DOHH2 (cell line): ENCODE measurements around the gene TNFAIP3.

Source experiments
- EZH2phosphoT487 ChIP-seq: fragments of 200-600 bp; sonication (generic); IDR thresholded peaks from 2 replicates; pipeline ENCODE4 v1.6.1; 2017; ENCODE audit warnings: borderline replicate concordance, mild to moderate bottlenecking, antibody characterized with exemption, low read length, moderate library complexity, mixed read lengths
- TF ChIP-seq, protein P1 (sequence below): fragments of 200-600 bp; sonication (generic); IDR thresholded peaks from one replicate; pipeline ENCODE4 v1.5.1; 2014; ENCODE audit warnings: antibody characterized with exemption, mild to moderate bottlenecking, low read depth, low read length; ENCODE audit not compliant: poor library complexity, severe bottlenecking

DNA sequence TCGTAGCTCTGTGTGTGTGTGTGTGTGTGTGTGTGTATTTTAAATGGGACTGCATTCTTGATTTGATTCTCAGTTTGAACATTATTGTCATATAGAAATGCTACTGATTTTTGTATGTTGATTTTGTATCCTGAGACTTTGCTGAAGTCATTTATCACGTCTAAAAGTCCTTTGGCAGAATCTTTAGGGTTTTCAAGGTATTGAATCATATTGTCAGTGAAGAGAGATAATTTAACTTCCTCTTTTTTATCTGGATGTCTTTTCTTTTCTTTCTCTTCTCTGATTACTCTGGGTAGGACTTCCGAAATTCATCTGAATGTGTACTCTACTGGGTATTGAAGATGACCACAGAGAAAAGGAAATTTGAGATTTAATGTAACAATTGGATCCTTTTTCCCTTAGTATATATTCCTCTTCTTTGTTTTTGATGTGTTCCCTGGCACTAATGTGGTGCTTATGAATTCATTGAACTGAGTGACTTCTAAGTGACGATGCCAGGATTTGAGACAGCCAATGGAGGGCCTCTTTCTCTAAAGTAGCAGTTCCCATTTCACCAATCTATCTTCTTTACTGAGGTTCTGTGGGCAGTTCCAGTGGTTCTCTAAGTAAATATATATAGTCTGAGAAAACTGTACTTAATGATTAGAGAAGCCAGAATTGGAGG is 47.6 kb downstream of the TNFAIP3 start:
- TF ChIP-seq, protein P1, sequence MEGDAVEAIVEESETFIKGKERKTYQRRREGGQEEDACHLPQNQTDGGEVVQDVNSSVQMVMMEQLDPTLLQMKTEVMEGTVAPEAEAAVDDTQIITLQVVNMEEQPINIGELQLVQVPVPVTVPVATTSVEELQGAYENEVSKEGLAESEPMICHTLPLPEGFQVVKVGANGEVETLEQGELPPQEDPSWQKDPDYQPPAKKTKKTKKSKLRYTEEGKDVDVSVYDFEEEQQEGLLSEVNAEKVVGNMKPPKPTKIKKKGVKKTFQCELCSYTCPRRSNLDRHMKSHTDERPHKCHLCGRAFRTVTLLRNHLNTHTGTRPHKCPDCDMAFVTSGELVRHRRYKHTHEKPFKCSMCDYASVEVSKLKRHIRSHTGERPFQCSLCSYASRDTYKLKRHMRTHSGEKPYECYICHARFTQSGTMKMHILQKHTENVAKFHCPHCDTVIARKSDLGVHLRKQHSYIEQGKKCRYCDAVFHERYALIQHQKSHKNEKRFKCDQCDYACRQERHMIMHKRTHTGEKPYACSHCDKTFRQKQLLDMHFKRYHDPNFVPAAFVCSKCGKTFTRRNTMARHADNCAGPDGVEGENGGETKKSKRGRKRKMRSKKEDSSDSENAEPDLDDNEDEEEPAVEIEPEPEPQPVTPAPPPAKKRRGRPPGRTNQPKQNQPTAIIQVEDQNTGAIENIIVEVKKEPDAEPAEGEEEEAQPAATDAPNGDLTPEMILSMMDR: no peak
- TF ChIP-seq EZH2phosphoT487: no peak
